ENCODE measurements around the gene COPB2.
"Not testable (repeated sequence)": the region's sequence is repeated elsewhere in the genome, so short reads cannot be mapped to it uniquely, and the experiment has no call there.

Gene COPB2

DNA sequence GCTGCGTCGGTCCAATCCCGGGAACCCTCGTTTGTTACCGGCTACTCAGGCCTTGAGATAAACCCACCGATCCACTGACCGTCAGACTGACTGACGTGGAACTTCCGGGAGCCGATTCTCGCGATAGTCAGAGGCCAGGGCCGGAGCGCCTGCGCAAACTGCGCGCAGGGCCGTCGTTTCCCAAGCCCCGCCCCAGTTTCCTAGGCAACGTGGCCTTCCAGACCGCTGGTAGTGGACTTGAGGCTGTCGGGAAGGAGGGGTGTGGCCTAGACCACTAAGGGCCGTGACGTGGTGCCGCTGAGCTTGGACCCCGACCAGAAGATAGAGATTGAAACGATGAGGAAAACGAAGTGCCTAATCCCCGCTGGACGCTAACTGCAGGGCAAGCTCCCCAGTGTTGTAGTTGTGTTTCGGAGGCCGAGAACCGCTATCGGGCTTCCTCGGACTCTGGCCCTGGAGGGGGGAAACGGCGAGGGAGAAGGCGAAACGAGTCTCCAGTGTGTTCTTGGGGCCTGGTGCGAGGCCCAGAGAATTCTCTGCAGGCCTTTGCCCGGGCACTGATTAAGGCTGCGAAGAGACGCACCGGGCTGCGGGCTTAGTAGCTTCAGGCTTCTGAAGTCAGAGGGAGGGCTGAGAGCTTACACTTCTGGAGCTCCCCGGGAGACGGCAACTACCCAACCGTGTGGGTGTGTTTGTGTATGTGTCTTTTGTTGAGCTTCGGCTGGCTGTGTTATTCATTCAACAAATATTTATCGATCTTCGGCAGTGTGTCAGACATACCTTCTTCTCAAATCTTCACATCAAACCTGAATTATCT, at the start of gene COPB2:
COPB2 (minus strand) TSS at position 96 of the 817 bp plus-strand sequence. CDS start 97 bp downstream, outside the sequence.
- DNase-seq: peak; percentile 95

DNA sequence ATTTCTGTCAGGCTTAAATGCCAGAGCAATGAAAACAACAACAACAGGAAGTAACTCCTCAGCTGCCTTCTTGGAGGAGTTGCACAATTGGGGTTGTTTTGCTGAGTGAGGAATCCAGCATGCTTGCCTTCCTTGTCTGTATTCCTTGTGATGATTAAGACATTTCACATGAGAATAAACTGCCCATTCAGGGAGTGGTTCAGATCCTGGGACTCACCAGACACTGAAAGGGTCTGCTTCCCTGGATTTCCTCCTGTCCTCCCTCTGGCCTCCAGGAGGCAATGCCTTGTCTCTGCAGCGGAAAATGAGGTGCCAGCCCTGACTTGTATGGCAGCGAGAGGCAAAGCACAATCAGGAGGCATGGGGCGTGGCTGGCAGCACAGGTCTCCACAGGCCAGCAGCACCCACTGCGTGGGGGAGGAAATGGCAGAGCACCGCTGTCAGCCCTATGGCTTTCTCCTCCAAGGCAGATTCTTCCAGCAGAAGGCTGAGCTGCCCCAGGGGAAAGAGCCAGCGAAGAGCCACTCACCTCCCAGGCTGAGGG, 45.4 kb upstream of the COPB2 start:
- no peak for DNase-seq

DNA sequence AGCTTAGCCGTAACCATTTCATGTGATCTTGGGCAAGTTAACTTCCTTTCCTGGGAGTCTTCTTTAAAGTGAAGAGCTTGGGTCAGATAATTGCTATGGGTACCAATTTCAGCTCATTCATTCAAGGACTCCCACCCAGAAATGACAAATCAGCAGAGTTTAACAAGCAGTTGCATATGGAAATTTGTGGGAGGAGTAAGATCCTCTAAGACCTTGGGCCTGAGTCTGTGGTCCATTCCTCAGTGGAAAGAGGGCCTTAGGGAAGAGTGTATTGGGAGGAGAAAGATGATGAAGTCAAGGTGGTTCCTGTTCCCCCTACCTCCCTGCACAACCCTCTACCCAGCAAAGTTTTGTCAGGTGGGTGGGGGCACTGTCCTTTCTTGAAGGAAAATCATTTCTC, 44.8 kb upstream of the COPB2 start:
- no peak for DNase-seq

DNA sequence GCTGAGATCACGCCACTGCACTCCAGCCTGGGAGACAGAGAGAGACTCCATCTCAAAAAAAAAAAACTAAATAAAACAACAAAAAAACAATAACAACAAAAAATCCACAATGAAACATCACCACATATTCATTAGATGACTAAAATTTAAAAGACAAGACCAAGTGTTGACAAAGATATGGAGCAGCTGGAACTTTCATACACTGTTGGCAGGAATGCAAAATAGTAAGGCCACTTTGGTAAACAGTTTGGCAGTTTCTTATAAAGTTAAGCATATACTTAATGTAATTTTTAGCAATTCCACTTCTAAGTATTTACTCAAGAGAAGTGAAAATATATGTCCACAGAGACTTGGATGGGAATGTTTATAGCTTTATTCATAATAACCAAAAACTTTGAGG, 43.6 kb upstream of the COPB2 start:
- no peak for DNase-seq

DNA sequence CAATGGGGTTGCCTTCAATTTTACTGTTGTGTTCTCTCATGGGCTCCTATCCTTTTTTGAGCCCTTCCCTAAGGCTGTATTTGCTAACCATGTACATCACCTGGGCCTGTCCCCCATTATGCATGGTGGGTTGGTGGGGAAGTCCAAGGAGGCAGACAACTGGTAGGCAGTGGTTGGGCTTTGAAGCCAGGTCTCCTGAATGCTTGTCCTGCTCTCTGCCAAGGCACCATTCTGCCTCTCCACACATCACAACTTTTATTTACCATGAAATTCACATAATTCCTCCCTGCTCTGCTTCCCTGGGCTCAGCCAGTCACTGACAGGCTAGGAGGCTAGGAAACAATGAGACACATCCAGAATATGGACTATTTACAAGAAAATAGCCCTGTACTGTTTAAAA, 41.0 kb upstream of the COPB2 start:
- DNase-seq: no peak

DNA sequence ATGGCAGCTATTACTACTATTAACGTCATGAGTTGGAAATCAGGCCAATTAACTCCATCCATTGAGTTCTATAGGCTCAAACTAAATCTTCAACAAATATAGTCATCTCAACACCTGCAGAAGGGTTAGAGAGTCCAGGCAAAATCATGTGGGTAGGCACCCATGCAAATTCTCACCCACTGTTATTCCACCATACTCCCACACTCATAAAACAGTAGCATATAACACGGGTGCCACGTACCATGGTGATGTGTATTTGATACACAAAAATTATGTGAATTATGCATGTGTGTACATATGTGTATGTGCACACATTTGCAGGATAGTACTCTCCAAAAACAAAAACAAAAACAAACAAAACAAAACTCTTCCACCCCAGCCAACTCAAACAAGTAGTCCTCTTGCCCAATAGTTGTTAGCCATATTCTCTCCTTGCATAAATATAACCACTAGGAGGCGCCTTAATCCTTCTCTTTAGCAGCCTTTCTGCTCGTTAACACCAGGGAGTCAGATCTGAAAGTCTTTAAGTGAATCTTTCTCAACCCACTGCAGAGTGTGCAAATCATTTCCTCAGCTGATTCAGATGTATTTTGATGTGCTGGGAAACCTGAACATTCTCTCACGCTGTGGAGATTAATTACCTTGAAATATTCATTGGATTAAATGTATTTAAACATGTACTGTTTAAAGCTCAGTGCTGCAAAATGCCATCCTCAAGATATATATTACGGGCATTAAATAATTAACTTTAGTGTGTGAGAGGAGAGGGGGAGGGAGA, 38.0 kb upstream of the COPB2 start:
- DNase-seq: peak; percentile 56

DNA sequence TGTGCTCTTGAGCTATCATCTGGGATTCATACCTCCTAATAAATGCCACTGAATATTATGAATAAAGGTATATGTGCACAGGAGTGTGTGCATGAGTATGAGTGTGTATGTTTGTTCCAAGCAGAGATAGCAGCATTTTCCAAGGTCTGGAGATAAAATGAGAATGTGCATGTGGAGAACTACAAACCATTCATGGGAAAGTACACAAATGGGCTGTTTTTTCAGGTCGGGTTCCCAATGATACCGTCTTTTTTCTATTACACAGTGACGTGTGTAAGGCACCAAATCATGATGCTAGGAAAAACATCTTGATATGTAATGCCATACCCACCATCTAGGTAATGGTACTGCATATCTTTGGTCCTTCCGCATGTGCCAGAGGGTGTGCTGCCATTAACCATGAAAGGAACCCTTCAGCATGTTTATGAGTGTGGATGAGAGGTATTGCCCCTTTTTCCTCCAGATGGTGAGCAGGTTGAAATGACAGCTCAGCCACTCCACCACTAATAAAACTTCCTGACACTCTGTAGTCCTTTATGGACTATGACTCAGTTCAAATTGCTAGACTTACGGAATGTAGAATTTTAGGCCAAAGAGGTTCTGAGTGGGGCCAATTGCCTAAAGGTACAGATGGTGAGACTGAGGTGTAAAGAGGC, 36.4 kb upstream of the COPB2 start:
- DNase-seq: no peak

DNA sequence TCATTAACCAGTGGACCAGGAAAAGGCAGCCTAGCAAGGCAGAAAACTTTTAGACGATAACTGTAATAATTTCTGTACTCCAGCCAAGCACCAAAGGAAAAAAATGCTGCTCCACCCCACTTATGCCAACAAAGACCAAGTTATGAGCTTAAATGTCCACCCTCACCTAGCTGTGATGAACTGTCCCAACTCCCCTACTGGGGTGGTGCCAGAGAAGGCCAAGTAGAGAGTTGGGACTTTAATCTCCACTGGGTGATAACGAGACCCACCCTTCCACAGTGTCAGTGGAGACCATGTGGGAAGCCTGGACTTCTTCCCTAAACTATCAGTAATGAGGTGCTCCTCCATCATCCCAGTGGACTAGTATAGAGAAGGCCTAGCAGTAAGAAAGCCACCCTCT, 33.8 kb upstream of the COPB2 start:
- DNase-seq: no peak

DNA sequence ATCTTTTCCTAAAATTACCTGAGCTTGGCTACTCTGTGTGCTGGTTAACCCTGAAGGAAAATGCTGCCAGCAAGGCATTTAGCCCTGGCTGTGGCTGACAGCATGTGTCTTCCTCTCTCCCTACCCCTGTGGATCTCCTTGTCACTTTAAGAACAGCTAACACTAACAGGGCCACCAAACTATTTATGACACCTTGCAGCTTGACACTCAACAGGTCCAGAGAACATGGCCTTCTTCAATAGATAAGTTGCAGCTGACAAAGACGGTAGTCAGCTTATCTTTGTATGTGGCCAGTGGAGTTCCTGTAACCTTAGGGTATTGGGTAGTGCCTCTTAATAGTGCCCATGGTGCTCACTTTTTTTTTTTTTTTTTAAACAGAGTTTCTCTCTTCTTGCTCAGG, 32.0 kb upstream of the COPB2 start:
- no peak for DNase-seq

DNA sequence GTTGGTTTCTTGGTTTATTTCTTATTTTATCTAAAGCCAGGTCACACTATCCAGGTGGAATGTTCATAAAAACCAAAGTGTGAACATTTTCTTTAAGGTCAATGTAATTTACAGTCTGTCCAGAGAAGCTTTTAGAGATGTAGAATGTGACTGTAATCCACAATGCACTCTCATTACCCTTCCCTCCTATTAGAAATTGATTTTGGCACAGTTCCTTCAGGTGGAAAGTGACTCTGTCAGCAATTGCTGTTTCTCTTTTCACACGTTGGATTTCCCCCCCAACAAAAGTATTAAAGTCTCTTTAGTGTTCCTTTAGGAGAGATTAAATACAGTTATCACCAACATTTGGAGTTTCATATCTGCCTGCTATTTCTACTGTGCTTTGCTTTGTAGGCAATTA, 31.6 kb upstream of the COPB2 start:
- no peak for DNase-seq

DNA sequence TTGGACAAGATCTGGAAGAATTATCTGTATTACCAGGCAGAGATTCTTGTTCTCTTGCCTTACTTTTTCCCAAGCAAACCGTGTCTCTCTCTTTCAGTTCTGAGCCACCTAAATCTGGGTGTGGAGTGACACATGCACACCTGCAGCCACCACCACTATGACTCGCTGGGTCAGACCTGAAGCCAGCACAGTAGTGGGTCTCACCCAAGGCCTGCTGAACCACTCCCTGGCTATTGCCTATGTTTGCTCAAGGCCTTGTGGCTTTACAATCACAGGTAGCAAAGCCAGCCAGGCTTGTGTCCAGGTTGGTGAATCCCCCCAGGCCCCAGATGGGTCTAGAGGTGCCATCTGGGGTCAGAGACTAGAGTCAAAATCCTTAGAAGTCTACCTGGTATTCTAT, 28.7 kb upstream of the COPB2 start:
- DNase-seq: no peak

DNA sequence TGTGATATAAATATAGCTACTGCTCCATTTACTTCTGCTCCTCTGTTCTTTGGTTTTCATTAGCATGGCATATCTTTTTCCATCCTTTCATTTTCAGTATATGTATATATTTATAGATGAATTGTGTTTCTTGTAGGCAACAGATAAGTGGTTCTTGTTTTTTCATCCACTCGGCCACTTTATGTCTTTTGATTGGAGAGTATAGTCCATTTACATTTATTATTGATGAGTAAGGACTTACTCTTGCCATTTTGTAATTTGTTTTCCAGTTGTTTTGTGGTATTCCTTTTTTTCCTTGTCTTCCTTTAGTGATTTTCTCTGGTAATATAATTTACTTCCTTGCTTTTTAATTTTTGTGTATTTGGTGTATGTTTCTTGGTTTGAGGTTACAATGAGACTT, 26.8 kb upstream of the COPB2 start:
- no peak for DNase-seq

DNA sequence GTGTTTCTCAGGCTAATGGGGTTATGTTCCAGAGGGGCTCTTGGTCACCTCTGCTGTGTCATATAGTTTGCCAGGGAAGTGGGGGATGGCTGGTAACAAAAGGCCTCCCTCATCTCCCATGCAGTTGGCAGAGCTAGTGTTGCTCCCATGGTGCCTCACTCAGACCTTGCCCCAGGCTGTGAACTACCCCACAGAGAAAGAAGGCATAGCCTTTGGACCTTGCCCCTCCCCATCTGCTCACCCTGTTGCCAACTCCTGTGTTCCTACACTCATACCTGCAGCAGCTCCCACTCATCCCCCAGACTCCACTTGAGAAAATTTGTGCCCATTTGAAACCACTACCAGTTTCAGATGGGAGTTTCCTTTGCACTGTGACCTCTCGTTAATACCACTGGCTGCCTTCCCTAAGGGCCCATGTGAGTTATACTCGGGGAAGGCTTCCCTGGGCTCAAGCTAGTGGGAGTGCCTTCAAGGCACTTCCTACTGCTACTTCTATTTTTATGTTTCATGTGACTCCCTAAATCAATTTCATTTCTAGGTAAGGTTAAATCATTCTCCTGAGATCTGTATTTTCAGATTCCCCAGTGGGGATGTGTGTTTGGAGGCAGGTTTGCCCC, 25.3 kb upstream of the COPB2 start:
- DNase-seq: no peak

DNA sequence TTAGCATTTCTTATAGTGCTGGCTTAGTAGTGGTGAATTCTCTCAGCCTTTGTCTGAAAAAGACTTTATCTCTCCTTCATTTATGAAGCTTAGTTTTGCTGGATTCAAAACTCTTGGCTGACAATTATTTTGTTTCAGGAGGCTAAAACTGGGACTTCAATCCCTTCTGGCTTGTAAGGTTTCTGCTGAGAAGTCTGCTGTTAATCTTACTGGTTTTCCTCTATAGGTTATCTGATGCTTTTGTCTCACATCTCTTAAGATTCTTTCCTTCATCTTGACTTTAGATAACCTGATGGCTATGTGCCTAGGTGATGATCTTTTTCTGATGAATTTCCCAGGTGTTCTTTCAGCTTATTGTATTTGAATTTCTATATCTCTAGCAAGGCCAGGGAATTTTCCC, 23.4 kb upstream of the COPB2 start:
- DNase-seq: not testable (repeated sequence)

DNA sequence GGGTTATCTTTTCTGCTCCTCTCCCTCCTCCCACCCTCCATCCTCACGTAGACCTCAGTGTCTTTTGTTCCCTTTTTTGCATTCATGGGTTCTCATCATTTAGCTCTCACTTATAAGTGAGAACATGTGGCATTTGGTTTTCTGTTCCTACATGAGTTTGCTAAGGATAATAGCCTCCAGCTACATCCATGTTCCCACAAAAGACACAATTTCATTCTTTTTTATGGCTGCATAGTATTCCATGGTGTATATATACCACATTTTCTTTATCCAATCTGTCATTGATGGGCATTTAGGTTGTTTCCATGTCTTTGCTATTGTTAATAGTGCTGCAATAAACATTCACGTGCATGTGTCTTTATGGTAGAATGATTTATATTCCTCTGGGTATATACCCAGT, 11.7 kb upstream of the COPB2 start:
- DNase-seq: not testable (repeated sequence)

DNA sequence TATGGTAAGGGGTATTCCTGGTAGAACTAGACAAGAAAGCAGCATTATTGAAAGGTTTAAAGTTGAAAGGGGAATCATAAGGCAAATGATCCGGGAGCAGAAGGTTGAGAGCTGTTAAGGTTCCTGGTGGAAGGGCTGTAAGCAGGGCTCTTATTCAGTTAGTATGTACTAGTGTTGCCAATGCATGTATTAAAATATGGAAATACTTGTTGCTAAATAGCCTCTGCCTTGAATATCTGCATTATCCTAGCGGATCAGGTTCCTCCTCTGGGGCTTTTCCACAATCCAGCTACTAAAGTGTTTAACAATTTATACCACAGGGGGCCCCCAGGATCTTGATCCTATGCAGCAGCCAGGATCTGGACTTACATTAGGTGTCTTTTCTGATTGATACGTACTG, 7.3 kb upstream of the COPB2 start:
- no peak for DNase-seq

DNA sequence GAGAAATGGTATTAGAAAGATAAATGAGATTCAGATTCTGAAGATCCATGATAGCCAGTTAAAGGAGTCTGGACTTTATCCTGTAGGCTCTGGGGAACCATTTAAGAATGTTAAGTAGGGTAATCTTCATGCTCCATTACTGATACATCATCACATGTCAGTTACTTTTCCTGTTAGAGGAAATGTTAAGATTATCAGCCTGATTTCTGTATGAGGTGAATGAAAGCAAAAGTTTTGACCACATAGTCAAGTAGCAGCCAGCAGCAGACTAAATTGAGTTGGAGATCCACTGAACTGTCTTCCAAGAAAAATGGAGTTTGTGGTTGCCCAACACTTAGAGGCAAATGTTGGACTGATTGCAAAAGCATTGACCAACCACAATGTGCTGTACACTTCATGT, 4.7 kb upstream of the COPB2 start:
- DNase-seq: no peak

DNA sequence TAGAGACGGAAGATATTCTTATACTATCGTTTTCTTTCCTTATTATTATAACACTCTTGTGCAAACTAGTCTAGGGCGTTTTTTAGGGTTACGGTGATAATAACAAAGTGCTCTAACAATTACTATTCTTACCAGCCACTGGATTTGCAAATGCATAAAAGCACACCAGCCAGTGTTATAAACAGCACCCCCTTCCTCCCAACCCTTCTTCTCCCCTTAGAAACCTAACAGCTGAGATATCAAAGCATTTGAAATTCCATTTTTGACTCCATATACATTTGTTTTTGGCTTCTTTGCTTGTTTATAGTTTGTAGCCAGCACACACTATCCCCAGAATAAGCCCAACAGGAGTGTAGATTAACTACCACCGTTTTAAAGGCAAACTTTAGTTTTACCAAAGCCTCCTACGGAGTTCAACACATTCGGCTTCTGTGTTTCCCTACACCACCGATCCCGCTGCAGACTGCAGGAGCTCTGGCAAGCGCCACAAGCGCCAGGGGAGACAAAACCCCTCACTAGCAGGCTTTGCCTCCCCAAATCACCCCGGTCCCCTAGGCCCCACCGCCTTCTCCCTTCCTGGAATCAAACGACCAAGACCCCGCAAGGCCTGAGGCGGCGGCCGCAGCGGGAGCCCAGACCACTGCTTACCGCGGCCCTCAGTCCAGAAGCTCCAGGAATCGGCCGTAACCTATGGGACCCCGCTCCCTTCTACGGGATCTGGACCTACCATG, 461 bp downstream of the COPB2 start:
- peak; percentile 8 for DNase-seq

DNA sequence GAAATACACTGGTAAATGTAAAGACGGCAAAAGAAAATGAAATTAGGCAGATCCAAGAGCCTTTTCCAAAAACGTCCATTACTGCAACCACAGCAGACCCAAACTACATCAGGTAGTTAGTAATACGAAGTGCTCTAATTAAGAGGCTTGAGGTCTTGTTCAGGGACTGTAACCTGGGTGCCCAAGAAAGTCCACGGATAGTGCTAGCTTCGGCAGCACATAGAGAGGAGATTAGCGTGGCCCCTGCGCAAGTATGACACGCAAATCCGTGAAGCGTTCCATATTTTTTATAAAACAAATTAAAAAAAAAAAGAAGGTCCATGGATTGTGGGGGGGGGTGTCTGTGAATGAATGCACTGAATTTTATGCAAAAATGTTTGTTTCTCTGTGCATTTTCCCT, 1.4 kb downstream of the COPB2 start:
- no peak for DNase-seq

DNA sequence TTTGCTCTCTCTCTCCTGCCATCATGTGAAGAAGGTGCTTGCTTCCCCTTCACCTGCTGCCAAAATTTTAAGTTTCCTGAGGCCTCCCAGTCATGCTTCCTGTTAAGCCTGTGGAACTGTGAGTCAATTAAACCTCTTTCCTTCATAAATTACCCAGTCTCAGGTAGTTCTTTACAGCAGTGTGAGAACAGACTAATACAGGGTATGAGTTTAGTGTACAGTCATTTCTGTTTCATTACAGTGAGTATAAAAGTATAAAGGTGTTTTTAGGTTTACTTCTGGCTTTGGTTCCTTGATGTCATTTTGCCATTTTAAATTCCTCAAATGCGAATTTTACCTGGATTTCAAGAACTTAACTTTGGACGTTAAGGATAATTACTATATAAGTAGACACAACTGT, 7.2 kb downstream of the COPB2 start:
- DNase-seq: not testable (repeated sequence)

DNA sequence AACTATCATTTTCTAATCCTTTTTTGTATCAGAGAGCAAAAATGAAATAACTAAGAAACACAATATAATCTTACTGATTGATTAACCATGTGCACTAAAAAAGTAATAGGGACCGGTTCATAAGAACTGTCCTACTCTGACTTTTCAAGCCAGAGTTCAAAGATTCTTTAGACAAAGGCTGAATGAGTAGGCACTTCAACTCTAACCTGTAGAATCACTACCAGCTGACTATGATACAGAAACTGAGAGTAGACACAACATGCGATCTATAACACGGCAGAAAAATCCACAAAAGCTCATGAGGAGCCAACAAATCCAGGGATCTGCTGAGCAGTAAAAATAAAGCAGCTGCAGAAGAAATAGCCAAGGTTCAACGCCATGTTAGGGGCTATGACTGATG, 8.9 kb downstream of the COPB2 start:
- no peak for DNase-seq

DNA sequence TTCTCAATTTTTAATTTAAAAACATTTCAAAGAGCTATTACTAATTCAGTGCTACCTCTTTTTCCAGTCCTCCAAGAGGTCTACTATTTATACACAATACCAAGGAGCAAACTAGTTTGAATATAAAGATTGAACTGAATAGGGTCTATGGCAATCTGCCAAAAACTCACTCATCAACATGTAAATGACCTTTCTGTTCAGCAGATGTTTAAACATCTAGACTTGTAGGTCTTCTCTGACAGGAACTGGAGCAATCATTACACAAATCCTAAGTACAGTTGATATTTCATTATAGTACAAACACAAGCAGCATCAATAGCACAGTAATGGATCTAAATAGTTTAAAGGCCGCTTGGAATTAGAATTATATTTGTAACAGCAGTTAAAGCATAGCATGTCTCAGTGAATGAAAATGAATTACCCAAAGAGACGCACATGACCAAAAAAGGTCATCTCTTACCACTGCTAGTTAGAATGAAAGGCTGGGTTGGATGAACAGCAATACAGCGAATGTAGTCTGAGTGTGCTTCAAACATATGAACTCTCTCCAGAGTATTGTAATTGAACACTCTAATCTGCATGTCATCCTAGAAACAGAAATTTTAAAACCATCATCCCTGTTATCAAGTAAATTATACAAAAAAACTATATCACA, 10.7 kb downstream of the COPB2 start:
- DNase-seq: no peak

Measured in CD4-positive, alpha-beta T cell treated with Interleukin-4 for 4 hours (primary cell).